HEK293 (cell line): Measurements from ENCODE around the gene SHE.

Source experiments
- CTCF ChIA-PET: fragments of 350-600 bp; formaldehyde crosslinking; extraction: SDS; loops from one replicate; lab custom pipeline; 2021; ENCODE audit warnings: antibody characterized with exemption; lab: Yijun Ruan, JAX
- POLR2A ChIA-PET: fragments of 300-600 bp; formaldehyde crosslinking; extraction: SDS; loops from one replicate; lab custom pipeline; 2020; ENCODE audit warnings: antibody characterized with exemption, inconsistent platforms; lab: Yijun Ruan, JAX
- H3K27ac ChIP-seq: fragments of 200-500 bp; sonication (Bioruptor generic); 2 replicates; pipeline ENCODE4 v1.5.1; 2014; ENCODE audit warnings: low read depth, low read length, control low read depth, inconsistent platforms; ENCODE audit errors: extremely low read depth
- H3K36me3 ChIP-seq, 2 experiments: fragments of 200-500 bp in 1 of 2; sonication (Bioruptor generic) in 1 of 2; 1 replicate in 1 of 2; 2 replicates in 1 of 2; pipeline ENCODE4 v1.5.1; 2014 to 2017; ENCODE audit warnings: inconsistent platforms in 2 of 2, low read length in 2 of 2; ENCODE audit not compliant: control insufficient read depth in 2 of 2, insufficient read depth in 1 of 2
- H3K4me1 ChIP-seq: fragments of 200-500 bp; sonication (Bioruptor generic); 2 replicates; pipeline ENCODE4 v1.5.1; 2014; ENCODE audit warnings: mild to moderate bottlenecking, low read length, inconsistent platforms; ENCODE audit not compliant: control insufficient read depth, insufficient read depth
- H3K4me3 ChIP-seq: 2 replicates; pipeline ENCODE4 v1.5.1; 2011; ENCODE audit warnings: low read depth, mild to moderate bottlenecking, control low read depth, low read length, moderate library complexity
- H3K9me3 ChIP-seq: fragments of 200-500 bp; sonication (Bioruptor generic); 2 replicates; pipeline ENCODE4 v1.5.1; 2014; ENCODE audit warnings: low read depth, low read length, inconsistent platforms; ENCODE audit not compliant: control insufficient read depth, insufficient read depth
- ATF2 ChIP-seq: fragments of 450-650 bp; formaldehyde crosslinking; IDR thresholded peaks from 2 replicates; pipeline ENCODE4 v1.5.1; 2016; ENCODE audit warnings: missing biosample characterization, missing genetic modification characterization, low read depth
- GFI1B ChIP-seq: fragments of 450-650 bp; formaldehyde crosslinking; IDR thresholded peaks from 2 replicates; pipeline ENCODE4 v1.5.1; 2016; ENCODE audit warnings: missing biosample characterization, missing genetic modification characterization
- PBX3 ChIP-seq: sonication (generic); formaldehyde crosslinking; IDR thresholded peaks from 2 replicates; pipeline ENCODE4 v1.8.1; 2022; ENCODE audit warnings: mild to moderate bottlenecking, moderate library complexity, missing genetic modification reagents
- SCRT1 ChIP-seq: fragments of 450-650 bp; formaldehyde crosslinking; IDR thresholded peaks from 2 replicates; pipeline ENCODE4 v1.5.1; 2016; ENCODE audit warnings: missing biosample characterization, missing genetic modification characterization, borderline replicate concordance
- ZBTB11 ChIP-seq: fragments of 450-650 bp; formaldehyde crosslinking; conservative IDR thresholded peaks from 2 replicates; pipeline ENCODE4 v1.5.1; 2016; ENCODE audit warnings: low read depth, missing biosample characterization, missing genetic modification characterization
- ZBTB17 ChIP-seq: fragments of 450-650 bp; formaldehyde crosslinking; IDR thresholded peaks from 2 replicates; pipeline ENCODE4 v1.5.1; 2016; ENCODE audit warnings: missing biosample characterization, missing genetic modification characterization
- ZBTB21 ChIP-seq: fragments of 450-650 bp; formaldehyde crosslinking; IDR thresholded peaks from 2 replicates; pipeline ENCODE4 v1.5.1; 2017; ENCODE audit warnings: missing biosample characterization, missing genetic modification characterization
- ZFP69B ChIP-seq: fragments of 450-650 bp; formaldehyde crosslinking; IDR thresholded peaks from 2 replicates; pipeline ENCODE4 v1.5.1; 2016; ENCODE audit warnings: missing biosample characterization, missing genetic modification characterization
- ZNF23 ChIP-seq: fragments of 450-650 bp; formaldehyde crosslinking; IDR thresholded peaks from 2 replicates; pipeline ENCODE4 v1.5.1; 2016; ENCODE audit warnings: missing biosample characterization, missing genetic modification characterization, borderline replicate concordance
- ZNF398 ChIP-seq: fragments of 450-650 bp; formaldehyde crosslinking; IDR thresholded peaks from 2 replicates; pipeline ENCODE4 v1.5.1; 2017; ENCODE audit warnings: missing biosample characterization, missing genetic modification characterization
- ZNF426 ChIP-seq: fragments of 450-650 bp; formaldehyde crosslinking; IDR thresholded peaks from 2 replicates; pipeline ENCODE4 v1.5.1; 2017; ENCODE audit warnings: missing biosample characterization, missing genetic modification characterization, mild to moderate bottlenecking, inconsistent platforms, moderate library complexity
- ZNF433 ChIP-seq: fragments of 450-650 bp; formaldehyde crosslinking; IDR thresholded peaks from 2 replicates; pipeline ENCODE4 v1.5.1; 2016; ENCODE audit warnings: missing biosample characterization, missing genetic modification characterization, low read depth
- ZNF473 ChIP-seq: fragments of 450-650 bp; formaldehyde crosslinking; IDR thresholded peaks from 2 replicates; pipeline ENCODE4 v1.5.1; 2017; ENCODE audit warnings: missing biosample characterization, missing genetic modification characterization
- ZSCAN23 ChIP-seq: fragments of 450-650 bp; formaldehyde crosslinking; IDR thresholded peaks from 2 replicates; pipeline ENCODE4 v1.5.1; 2016; ENCODE audit warnings: missing biosample characterization, missing genetic modification characterization
- ZSCAN30 ChIP-seq: fragments of 450-650 bp; IDR thresholded peaks from 2 replicates; pipeline ENCODE4 v1.5.1; 2018; ENCODE audit warnings: missing biosample characterization, mild to moderate bottlenecking, missing genetic modification characterization, moderate library complexity

Gene SHE

GRCh38 chr1:154541231-154541630, 39.0 kb upstream of the SHE start (continued):
- TF ChIP-seq ZNF398 (tag by site-specific recombination): peak; percentile 37; the same call in 1 of the 2 replicates
- TF ChIP-seq SCRT1: no peak

GRCh38 chr1:154539486-154540483, 37.6 kb upstream of the SHE start:
- Histone ChIP-seq H3K4me1 (no peaks in the 10 kb centered on the region), H3K4me3 (no peak overlapping the region), H3K27ac (no peak overlapping the region), H3K36me3 (no peaks in the 10 kb centered on the region), H3K9me3 (no peaks in the 10 kb centered on the region)
- ChIA-PET CTCF (interaction anchor here (0.6 to 1.4 kb wide), 4 partner anchors 59 to 252 kb away, joined by 3 to 6 read pairs (median 4); no protein-coding TSS in a partner anchor), POLR2A (no interaction called here)
- no peak for TF ChIP-seq ZSCAN23 (tag by site-specific recombination)
- TF ChIP-seq ZBTB17: no peak
- TF ChIP-seq ZBTB21 (tag by site-specific recombination): no peak
- no peak for TF ChIP-seq ZNF23 (tag by site-specific recombination)
- TF ChIP-seq ZFP69B (tag by site-specific recombination): no peak
- no peak for TF ChIP-seq PBX3
- no peak for TF ChIP-seq GFI1B (tag by site-specific recombination)
- TF ChIP-seq ZNF473 (tag by site-specific recombination): no peak
- no peak for TF ChIP-seq ZSCAN30 (tag by site-specific recombination)
- no peak for TF ChIP-seq ZBTB11
- TF ChIP-seq ZNF426 (tag by site-specific recombination): no peak
- no peak for TF ChIP-seq ATF2 (tag by site-specific recombination)
- no peak for TF ChIP-seq ZNF433 (tag by site-specific recombination)
